ENCODE measurements around the gene TSHZ2. TPM values are rescaled to one million over a fixed set of nuclear protein-coding genes. Genes with fewer than 3 reads are reported as not detected.

TSHZ2 gene
- total RNA-seq, 1 experiment from 2014 or later: 0.07 TPM

- H2BK20ac ChIP-seq (ENCODE audit: low read depth, low read length, poor library complexity, severe bottlenecking): no peak overlapping the region
- WGBS (ENCODE audit: extremely low coverage, insufficient read length, low lambda C conversion rate): no CpG with 5 or more reads among the region's 7 CpGs
- no peak overlapping the region for H3T11ph ChIP-seq (ENCODE audit: low read length)
- peaks cover 5% of the 10 kb centered on the region in 2 experiments for H3K4me1 Mint-ChIP-seq
- H3K36me3 Mint-ChIP-seq (ENCODE audit: insufficient read depth in 1 of 3, low read depth in 3 of 3): peaks cover 4 to 18% (median 15%) of the 10 kb centered on the region in 3 experiments
- peaks cover 16 to 27% of the 10 kb centered on the region in 2 experiments for H3K9me3 Mint-ChIP-seq
- H2AK5ac ChIP-seq (ENCODE audit: insufficient read length, low read length): no peak overlapping the region
- H2BK15ac ChIP-seq (ENCODE audit: low read depth, low read length): no peak overlapping the region
- H3K4me3 Mint-ChIP-seq: no peak overlapping the region
- no peak overlapping the region for H4K5ac ChIP-seq (ENCODE audit: insufficient read length, low read depth, low read length)
- H3K9me3 ChIP-seq (ENCODE audit: control insufficient read depth, low read depth, low read length): peaks cover 20% of the 10 kb centered on the region
- no peak overlapping the region for H3K27ac ChIP-seq (ENCODE audit: insufficient read length, low read depth, low read length)
- no peaks in the 10 kb centered on the region for H3K27me3 ChIP-seq (ENCODE audit: insufficient read depth, low read length)
- H3K27ac Mint-ChIP-seq: no peak overlapping the region
- H3K27me3 Mint-ChIP-seq (ENCODE audit: low read depth): peaks cover 5% of the 10 kb centered on the region
- DNase-seq: no peak
- H4K91ac ChIP-seq (ENCODE audit: insufficient read length, low read depth, low read length): no peak overlapping the region
- H2BK12ac ChIP-seq (ENCODE audit: insufficient read length, low read depth, low read length): no peak overlapping the region
- H2BK5ac ChIP-seq (ENCODE audit: insufficient read length, low read length): no peak overlapping the region
- TF ChIP-seq CTCF (conservative IDR thresholded peaks at IDR 0.05): no peak
- H3K4ac ChIP-seq (ENCODE audit: low read depth, low read length): no peak overlapping the region
- H3K79me1 ChIP-seq (ENCODE audit: insufficient read depth, low read depth, low read length, poor library complexity, severe bottlenecking): no peaks in the 10 kb centered on the region
- no peak overlapping the region for H3K9ac ChIP-seq (ENCODE audit: extremely low read depth, insufficient read length, low read length)
- no peak overlapping the region for H3K18ac ChIP-seq (ENCODE audit: insufficient read length, low read depth, low read length)
- no peaks in the 10 kb centered on the region for H3K23me2 ChIP-seq (ENCODE audit: insufficient read length, low read depth, low read length, poor library complexity, severe bottlenecking)
- no peak overlapping the region for H2BK120ac ChIP-seq (ENCODE audit: low read depth, low read length, poor library complexity, severe bottlenecking)
- no peak overlapping the region for H3K56ac ChIP-seq (ENCODE audit: insufficient read length, low read depth, low read length)
- no peak overlapping the region for H4K8ac ChIP-seq (replicated peaks; ENCODE audit: insufficient read length, low read depth, low read length)
- H3K14ac ChIP-seq (ENCODE audit: insufficient read depth, low read length): no peak overlapping the region
- no peaks in the 10 kb centered on the region for H3K79me2 ChIP-seq (ENCODE audit: insufficient read depth, low read length)
- H3K23ac ChIP-seq (ENCODE audit: insufficient read length, low read depth, low read length): no peak overlapping the region
- no peaks in the 10 kb centered on the region for H4K20me1 ChIP-seq (ENCODE audit: control insufficient read depth, insufficient read depth, insufficient read length)
- no peak overlapping the region for H2AFZ ChIP-seq (ENCODE audit: low read length)
- H3K4me2 ChIP-seq (ENCODE audit: insufficient read depth, insufficient read length, low read length): no peak overlapping the region
- H3K4me1 ChIP-seq (ENCODE audit: insufficient read depth, low read length): no peaks in the 10 kb centered on the region
These were observed 473.8 kb downstream of the TSHZ2 start for GRCh38 chr20:53445932-53446331.

Measured in H9 (cell line).